HG03175 (cell line): Measurements from ENCODE around the gene ZBTB39.

Experiments used
- ATAC-seq: cut with Tn5 transposase; IDR thresholded peaks from one replicate; pipeline ENCODE4 v1.9.1; 2021; ENCODE audit warnings: mild to moderate bottlenecking, moderate library complexity; ENCODE audit not compliant: unreplicated experiment

The ZBTB39 gene

DNA sequence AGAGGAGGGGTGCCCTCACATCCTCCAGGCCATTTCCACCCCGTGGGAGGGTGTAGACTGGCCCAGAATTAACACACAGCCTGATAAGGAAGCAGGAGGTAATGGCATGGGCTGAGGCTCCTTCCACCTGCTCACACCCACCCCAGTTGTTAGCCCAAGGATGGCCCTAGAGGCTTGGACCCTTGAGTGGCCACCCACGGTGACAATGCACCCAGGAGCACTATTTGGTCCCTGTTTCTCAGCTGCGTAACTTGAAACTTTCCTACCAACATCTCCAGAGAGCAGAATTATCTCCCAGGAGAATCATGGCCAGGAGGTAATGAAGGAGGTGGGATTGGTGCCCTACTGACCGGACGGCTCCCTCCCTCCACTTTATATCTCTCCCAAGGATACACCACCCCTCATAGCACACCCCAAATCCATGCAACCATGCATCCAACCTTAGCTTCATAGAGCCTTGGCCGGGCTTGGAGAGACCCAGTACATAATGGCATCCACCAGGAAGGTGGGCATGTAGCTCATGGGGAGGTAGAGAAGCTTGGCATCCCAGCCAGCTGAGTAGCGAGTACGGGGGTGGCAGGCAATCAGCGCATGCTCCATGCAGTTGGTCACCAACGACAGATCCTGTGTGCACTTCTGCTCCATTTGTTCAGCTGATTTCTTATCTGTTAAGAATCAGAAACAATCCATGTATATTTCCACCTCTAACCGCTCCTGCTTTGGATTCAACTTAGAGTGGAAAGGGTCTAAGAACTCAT lies 54.6 kb downstream of the ZBTB39 start:
- no peak for ATAC-seq

- no peak for ATAC-seq
Observed at GRCh38 chr12:56948881-56949280, 57.5 kb downstream of the ZBTB39 start.
